Smooth muscle cell (in vitro differentiated cells): ENCODE results near the gene TLE3. TPM values are rescaled to one million over a fixed set of nuclear protein-coding genes. Genes with fewer than 3 reads are reported as not detected.

ENCODE experiments used
- DNase-seq: peaks from one replicate; lab custom pipeline; 2025; ENCODE audit not compliant: unreplicated experiment; lab: John Stamatoyannopoulos, UW
- H2AFZ ChIP-seq: fragments of 200-600 bp; sonication (generic); 2 replicates; pipeline ENCODE4 v1.6.0; 2016; ENCODE audit warnings: antibody characterized with exemption, low read depth, mild to moderate bottlenecking
- H3F3A ChIP-seq: fragments of 200-600 bp; sonication (generic); 2 replicates; pipeline ENCODE4 v1.6.0; 2017; ENCODE audit warnings: antibody characterized with exemption, low read depth
- H3K27ac ChIP-seq: fragments of 200-600 bp; sonication (generic); 2 replicates; pipeline ENCODE4 v1.5.1; 2016; ENCODE audit warnings: low read depth, mild to moderate bottlenecking
- H3K27me3 ChIP-seq: fragments of 200-600 bp; sonication (generic); 2 replicates; pipeline ENCODE4 v1.6.1; 2016; ENCODE audit warnings: low read depth, mild to moderate bottlenecking
- H3K36me3 ChIP-seq: fragments of 200-600 bp; sonication (generic); 2 replicates; pipeline ENCODE4 v1.5.1; 2016; ENCODE audit warnings: low read depth
- H3K4me1 ChIP-seq: fragments of 200-600 bp; sonication (generic); 2 replicates; pipeline ENCODE4 v1.5.1; 2016; ENCODE audit warnings: low read depth
- H3K4me2 ChIP-seq: fragments of 200-600 bp; sonication (generic); 2 replicates; pipeline ENCODE4 v1.6.0; 2016; ENCODE audit warnings: mild to moderate bottlenecking
- H3K4me3 ChIP-seq: fragments of 200-600 bp; sonication (generic); 2 replicates; pipeline ENCODE4 v1.5.1; 2016; ENCODE audit warnings: mild to moderate bottlenecking
- H3K79me2 ChIP-seq: fragments of 200-600 bp; sonication (generic); 2 replicates; pipeline ENCODE4 v1.6.0; 2016; ENCODE audit warnings: low read depth, mild to moderate bottlenecking
- H3K9ac ChIP-seq: fragments of 200-600 bp; sonication (generic); 2 replicates; pipeline ENCODE4 v1.6.0; 2016; ENCODE audit warnings: low read depth
- H3K9me3 ChIP-seq: fragments of 200-600 bp; sonication (generic); replicated peaks from 2 replicates; pipeline ENCODE4 v1.5.1; 2016; ENCODE audit warnings: low read depth
- H4K20me1 ChIP-seq: fragments of 200-600 bp; sonication (generic); 2 replicates; pipeline ENCODE4 v1.6.0; 2016; ENCODE audit warnings: low read depth
- CTCF ChIP-seq: fragments of 200-600 bp; sonication (generic); IDR thresholded peaks from 2 replicates; pipeline ENCODE4 v1.5.1; 2017; ENCODE audit warnings: borderline replicate concordance, mild to moderate bottlenecking, antibody characterized with exemption; ENCODE audit not compliant: insufficient read depth, poor library complexity, severe bottlenecking
- WGBS: methylation state at CpG from one replicate; pipeline ENCODE4 v1.1.7; 2016; ENCODE audit warnings: low lambda C conversion rate; 5-methylcytosine and 5-hydroxymethylcytosine counted together
- polyA plus RNA-seq: library from polyadenylated mRNA; unstranded; fragments of >200 nt; fragmentation: Nextera tagmentation; extraction: Ambion mirVana; gene quantifications from 2 replicates; pipeline ENCODE4 v1.2.1, GENCODE V29; 2016
- total RNA-seq: library from RNA; depleted of rRNA; stranded (reverse); fragments of >200 nt; gene quantifications from 2 replicates; pipeline ENCODE4 v1.2.3, GENCODE V29; 2014

TLE3 gene
- total and polyA plus RNA-seq, 2 experiments from 2014 or later = 50.9 to 53.2 TPM

GRCh38 chr15:70121624-70122302 lies 24.0 kb upstream of the TLE3 start:
- Histone ChIP-seq H3F3A (peaks cover 7% of the 10 kb centered on the region), H3K4me3 (no peak overlapping the region), H2AFZ (no peak overlapping the region), H3K27me3 (no peaks in the 10 kb centered on the region), H3K4me2 (peak overlapping the region; percentile 65), H3K36me3 (no peaks in the 10 kb centered on the region), H4K20me1 (no peaks in the 10 kb centered on the region), H3K9me3 (no peaks in the 10 kb centered on the region), H3K9ac (no peak overlapping the region), H3K4me1 (no peaks in the 10 kb centered on the region), H3K79me2 (no peaks in the 10 kb centered on the region), H3K27ac (peak overlapping the region; percentile 44)
- WGBS = 44% methylated on average over 8 of the region's 8 CpGs
- peak; percentile 13 for TF ChIP-seq CTCF
- DNase-seq = peak; percentile 31

GRCh38 chr15:70120958-70121623 lies 23.4 kb upstream of the TLE3 start:
- Histone ChIP-seq H2AFZ (no peak overlapping the region), H3K27ac (peak overlapping the region; percentile 35), H3K4me1 (no peaks in the 10 kb centered on the region), H4K20me1 (no peaks in the 10 kb centered on the region), H3K27me3 (no peaks in the 10 kb centered on the region), H3K4me3 (no peak overlapping the region), H3F3A (peaks cover 7% of the 10 kb centered on the region), H3K4me2 (peak overlapping the region; percentile 15), H3K9ac (no peak overlapping the region), H3K79me2 (no peaks in the 10 kb centered on the region), H3K36me3 (no peaks in the 10 kb centered on the region), H3K9me3 (no peaks in the 10 kb centered on the region)
- no peak for DNase-seq
- WGBS = 47% methylated on average over 10 of the region's 10 CpGs
- no peak for TF ChIP-seq CTCF

GRCh38 chr15:70119911-70120508 lies 22.3 kb upstream of the TLE3 start:
- no peak for DNase-seq
- no peaks in the 10 kb centered on the region for H3K79me2 ChIP-seq
- no peak overlapping the region for H3K4me3 ChIP-seq
- H4K20me1 ChIP-seq = no peaks in the 10 kb centered on the region
- no peaks in the 10 kb centered on the region for H3K9me3 ChIP-seq
- no peak overlapping the region for H2AFZ ChIP-seq
- no peaks in the 10 kb centered on the region for H3K27me3 ChIP-seq
- peaks cover 7% of the 10 kb centered on the region for H3F3A ChIP-seq
- no peak overlapping the region for H3K27ac ChIP-seq
- no peaks in the 10 kb centered on the region for H3K4me1 ChIP-seq
- no peak overlapping the region for H3K4me2 ChIP-seq
- no peak overlapping the region for H3K9ac ChIP-seq
- no peak for TF ChIP-seq CTCF
- WGBS = 75% methylated on average over 5 of the region's 5 CpGs
- H3K36me3 ChIP-seq = no peaks in the 10 kb centered on the region
